HG02970 (cell line): ENCODE data around the gene ALDOB.
"Not testable (repeated sequence)": the region's sequence is repeated elsewhere in the genome, so short reads cannot be mapped to it uniquely, and the experiment has no call there.

Experiments
- ATAC-seq: cut with Tn5 transposase; IDR thresholded peaks from one replicate; pipeline ENCODE4 v1.9.1; 2021; ENCODE audit warnings: mild to moderate bottlenecking, moderate library complexity, moderate number of reproducible peaks; ENCODE audit not compliant: unreplicated experiment, low FRiP score

The ALDOB gene

DNA sequence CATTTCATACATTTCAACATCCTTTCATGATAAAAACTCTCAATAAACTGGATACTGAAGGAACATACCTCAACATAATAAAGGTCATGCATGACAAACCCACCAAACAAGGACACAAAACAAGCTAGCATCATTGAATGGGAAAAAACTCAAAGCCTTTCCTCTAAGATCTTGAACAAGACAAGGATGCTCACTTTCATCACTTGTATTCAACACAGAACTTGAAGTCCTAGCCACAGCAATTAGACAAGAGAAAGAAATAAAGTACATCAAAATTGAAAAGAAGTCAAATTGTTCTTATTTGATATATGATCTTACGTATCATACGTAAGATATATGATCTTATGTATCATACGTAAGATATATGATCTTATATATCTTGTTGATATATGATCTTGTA is 42.4 kb downstream of the ALDOB start:
- no peak for ATAC-seq

DNA sequence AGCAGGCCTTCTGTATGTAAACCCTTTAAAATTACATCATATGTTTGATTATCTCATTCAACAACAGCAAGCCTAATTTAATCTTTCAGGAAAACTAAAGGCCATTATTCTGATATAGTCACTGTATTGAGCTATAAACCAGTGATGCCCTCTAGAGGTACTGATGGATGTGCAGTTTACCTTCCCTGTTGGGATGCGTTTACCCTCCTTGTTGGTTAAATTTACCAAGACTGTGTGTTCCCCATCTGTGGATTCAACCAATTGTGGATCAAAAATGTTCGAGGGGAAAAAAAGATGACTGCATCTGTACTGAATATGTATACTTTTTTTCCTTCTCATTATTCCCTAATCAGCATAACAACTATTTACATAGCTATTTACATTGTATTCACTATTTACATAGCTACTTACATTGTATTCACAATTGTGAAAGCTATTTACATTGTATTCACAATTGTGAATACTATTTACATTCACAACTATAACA is 47.0 kb downstream of the ALDOB start:
- ATAC-seq, result no peak

DNA sequence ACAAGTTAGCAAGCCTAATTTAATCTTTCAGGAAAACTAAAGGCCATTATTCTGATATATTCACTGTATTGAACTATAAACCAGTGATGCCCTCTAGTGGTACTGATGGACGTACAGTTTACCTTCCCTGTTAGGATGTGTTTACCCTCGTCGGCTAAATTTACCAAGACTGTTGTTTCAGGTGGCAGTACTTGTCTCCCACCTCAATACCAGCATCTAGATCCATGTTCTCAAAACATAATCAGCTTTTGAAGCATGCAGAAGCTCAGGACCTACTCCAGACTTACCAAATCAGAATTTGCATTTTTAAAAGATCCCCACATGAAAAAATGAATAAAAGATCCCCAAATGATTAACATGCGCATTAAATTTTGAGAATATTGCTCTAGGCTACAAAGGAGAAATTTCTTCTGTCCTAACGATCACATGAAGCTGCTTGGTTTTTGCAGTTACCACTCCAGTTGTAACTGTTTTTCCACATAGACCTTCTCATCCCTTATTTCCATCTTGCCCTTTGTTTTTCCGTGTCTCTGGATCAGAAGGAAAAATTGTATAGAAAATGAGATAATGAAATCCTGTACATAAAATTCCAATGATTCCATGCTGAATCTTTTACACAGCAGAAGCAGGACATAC is 47.6 kb downstream of the ALDOB start:
- no peak for ATAC-seq

DNA sequence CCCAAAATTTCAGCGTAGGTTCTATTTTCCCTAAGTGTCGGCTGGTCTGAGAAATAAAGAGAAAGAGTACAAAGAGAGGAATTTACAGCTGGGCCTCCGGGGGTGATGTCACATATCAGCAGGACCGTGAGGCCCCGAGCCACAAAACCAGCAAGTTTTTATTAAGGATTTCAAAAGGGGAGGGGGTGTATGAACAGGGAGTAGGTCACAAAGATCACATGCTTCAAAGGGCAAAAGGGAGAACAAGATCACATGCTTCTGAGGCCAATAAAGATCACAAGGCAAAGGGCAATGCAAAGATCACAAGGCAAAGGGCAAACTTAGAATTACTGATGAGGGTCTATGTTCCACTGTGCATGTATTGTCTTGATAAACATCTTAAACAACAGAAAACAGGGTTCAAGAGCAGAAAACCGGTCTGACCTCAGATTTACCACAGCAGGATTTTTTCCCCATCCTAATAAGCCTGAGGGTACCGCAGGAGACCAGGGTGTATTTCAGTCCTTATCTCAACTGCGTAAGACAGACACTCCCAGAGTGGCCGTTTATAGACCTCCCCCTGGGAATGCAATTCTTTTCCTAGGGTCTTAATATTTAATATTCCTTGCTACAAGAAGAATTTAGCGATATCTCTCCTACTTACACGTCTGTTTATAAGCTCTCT is 50.6 kb downstream of the ALDOB start, which contains the start of gene BAAT:
TSS of gene BAAT (minus strand) at position 134 of the 664 bp plus-strand sequence. CDS start 13,602 bp downstream, outside the sequence.
- ATAC-seq, result not testable (repeated sequence)

DNA sequence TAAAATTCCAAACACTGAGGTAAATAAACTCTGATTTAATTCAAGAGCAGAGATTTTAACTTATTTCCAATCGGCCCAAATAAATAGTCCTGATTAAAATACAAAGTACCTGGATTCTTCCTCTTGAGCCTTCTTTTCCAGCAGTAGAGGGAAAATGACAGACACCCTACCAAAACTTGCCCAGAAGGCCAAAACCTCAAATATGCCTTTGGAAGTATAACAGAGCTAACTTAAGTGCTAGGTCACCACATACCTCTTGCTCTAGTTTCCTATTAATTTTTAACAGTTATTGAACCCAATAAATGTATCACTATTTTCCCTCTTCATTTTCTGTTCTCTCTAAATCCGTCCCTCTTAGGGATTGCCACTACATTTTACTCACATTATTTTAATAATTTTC is 52.2 kb downstream of the ALDOB start:
- no peak for ATAC-seq

DNA sequence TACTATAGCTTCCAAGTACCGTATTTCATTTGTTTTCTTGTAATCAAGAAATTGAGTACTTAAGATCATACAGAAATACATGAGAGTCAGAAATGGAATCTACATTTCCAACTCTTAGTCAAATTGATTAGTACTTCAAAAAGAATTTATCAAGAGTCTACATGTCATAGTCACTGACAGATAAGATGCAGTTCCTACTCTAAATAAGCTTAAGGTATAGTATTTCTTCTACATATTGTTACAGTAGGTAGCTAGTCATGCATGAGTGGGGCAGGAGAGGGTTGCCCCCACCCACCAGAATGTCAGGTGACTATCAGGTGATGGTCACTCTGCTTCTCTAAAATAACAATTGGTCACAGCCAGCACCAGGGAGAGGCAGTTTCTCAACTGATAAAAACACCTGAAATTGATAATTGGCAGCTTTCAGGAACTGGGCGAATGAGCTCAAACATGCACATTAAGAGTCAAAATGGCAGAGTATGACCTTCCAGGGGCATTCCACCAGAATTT is 53.7 kb downstream of the ALDOB start:
- ATAC-seq, result no peak

DNA sequence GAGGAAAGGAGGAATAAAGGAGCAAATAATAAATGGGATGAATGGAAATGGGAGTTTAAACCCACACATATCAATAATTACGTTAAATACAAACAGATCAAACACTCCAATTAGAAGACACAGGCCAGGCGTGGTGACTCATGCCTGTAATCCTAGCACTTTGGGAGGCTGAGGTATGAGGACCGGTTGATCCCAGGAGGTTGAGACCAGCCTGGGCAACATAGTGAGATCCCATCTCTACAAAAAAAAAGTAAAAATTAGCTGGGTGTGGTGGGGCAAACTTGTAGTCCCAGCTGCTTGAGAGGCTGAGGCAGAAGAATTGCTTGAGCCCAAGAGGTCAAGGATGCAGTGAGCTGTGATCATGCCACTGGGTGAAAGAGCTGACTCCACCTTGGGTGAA is 54.5 kb downstream of the ALDOB start:
- no peak for ATAC-seq

DNA sequence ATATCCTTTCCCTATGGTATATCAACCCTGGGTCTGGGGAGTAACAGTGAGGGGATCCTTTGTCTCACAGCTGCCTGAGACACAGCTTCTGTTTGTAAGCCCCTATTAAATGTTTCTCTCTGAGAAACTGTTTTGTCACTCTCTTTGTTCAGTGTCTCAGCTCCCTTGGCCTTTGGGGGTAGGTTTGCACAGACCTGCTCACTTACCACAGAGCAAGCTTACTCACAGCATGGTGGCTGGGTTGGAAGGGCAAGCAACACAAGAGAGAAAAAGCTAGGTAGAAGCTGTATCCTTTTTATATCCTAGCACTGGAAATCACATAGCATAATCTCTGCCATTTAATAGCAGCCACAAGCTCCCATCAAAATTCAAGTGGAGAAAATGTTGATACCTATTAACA is 55.3 kb downstream of the ALDOB start:
- no peak for ATAC-seq

DNA sequence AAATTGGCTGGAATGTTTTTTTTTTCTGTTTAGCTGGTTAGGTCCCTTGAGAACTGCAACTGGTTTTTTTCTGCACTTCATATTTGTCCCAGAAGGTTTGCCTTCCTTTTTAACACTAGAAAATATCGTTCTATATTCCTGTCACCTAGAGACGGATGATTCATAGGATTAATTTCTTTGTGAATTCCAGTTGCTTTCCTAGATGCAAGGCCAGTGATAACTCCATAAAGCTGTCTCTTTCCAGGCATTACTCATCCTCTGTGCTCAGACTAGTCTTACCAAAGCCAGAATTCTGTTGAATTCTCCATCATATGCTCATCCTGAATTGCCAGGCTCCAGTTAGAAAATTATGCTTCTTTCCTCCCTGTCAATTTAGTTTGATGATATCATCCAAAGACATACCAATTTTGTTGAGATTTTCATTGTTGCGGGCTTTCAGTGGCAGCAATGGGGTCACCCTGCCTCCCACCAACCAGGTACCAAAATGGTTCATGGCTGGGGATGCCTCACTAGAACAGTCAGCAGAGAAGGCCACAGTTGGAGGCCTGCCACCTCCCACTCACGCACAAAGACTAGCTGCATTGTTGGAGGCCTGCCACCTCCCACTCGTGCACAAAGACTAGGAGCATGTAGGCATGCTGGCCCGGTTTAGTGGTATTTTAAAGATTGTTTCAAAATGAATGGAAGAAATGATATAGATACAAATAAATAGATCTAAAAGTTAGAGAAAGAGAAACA is 59.3 kb downstream of the ALDOB start:
- ATAC-seq, result no peak

DNA sequence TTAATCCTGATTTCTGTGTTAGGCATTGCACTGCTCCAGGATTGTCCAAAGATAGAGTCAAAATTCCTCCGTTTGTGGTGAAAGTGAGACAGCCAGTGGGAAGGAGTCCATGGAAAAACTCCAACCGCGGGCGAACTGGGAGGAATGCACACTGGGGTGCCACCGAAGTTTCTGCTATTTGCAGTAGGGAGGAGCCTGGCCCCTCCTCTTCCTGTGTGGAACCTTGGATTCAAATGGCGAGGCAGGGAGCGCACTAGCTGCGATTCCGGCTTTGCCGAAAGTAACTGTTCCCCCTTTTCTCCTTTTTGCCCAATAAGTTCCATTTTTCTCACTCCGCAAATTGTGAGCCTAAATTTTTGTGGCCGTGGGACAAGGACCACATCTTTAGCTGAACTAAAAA is 60.0 kb downstream of the ALDOB start:
- ATAC-seq, result no peak

DNA sequence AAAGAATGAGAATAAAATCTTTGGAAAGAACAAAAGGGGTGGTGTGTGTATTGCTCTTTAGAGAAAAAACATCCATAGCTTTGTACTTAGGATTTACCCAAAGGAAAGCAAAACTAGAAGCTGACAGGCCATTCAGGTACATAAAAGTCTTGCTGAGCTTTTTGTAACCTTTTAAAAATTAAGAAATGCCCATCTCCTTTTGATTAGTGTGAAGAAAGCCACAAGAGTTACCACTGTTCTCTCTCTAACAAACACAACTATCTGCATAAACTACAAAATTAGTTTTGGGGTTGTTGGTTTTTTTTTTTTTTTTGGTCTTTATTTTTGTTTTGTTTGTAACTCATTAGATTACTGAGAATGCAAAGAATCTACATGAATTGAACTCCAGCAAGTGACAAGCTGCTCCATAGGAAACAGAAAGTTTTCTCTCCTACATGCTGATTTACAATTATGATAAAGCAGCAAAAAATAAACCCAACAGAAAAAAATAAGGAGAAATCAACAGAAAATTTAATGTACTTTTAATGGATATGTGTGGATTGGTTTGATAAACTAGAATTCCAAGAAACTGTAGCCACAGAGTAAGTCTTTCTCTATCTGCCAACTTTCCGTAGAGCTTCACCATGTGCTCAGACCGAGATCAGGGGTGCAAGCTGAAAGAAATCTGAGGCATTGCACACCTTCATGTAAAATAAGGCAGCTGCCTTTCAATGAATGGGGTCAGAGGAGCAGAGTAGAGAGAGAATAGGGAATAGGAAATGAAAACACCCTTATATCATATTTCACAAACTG is 63.1 kb downstream of the ALDOB start:
- no peak for ATAC-seq

DNA sequence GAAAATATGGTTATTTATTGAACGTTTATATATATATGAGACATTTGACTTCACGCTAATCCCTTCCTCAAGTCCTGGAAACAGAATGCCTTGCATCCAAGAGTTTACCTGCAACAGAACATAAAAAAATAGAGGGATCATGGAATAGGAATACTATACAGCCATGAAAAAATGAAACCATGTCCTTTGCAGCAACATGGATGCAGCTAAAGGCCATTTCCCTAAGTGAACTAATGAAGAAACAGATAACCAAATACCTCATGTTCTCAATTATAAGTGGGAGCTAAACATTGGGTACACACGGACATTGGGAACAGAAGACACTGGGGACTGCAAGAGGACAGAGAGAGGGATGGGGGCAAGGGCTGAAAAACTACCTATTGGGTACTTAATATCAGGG is 63.8 kb downstream of the ALDOB start:
- ATAC-seq, result no peak
